HG02938 (cell line): Measurements from ENCODE around the gene IFNA13.

Experiments
- ATAC-seq: cut with Tn5 transposase; IDR thresholded peaks from one replicate; pipeline ENCODE4 v1.9.1; 2021; ENCODE audit warnings: mild to moderate bottlenecking, moderate library complexity; ENCODE audit not compliant: unreplicated experiment

IFNA13 gene

GRCh38 chr9:21362287-21362686 lies 5.6 kb downstream of the IFNA13 start:
- ATAC-seq = no peak

- ATAC-seq = peak; percentile 92
These were observed 10.1 kb downstream of the IFNA13 start for GRCh38 chr9:21357479-21358460.

- ATAC-seq = no peak
These were observed 17.1 kb downstream of the IFNA13 start, which contains the start of gene IFNA6 for GRCh38 chr9:21350787-21351186. Gene IFNA6, minus strand, starts transcription at chr9:21350887. Its CDS starts 0 bp downstream, at chr9:21350887.

GRCh38 chr9:21348430-21348970 lies 19.4 kb downstream of the IFNA13 start:
- no peak for ATAC-seq

GRCh38 chr9:21340735-21341134 lies 27.1 kb downstream of the IFNA13 start:
- no peak for ATAC-seq

- ATAC-seq = no peak
These were observed 31.4 kb downstream of the IFNA13 start for GRCh38 chr9:21336457-21336856.

GRCh38 chr9:21334701-21335632 lies 32.9 kb downstream of the IFNA13 start, which contains the start of gene KLHL9:
Gene KLHL9, minus strand, starts transcription at chr9:21335404. Its CDS starts 545 bp downstream, at chr9:21334859.
- peak; percentile 85 for ATAC-seq

GRCh38 chr9:21333226-21333625 lies 34.6 kb downstream of the IFNA13 start:
- ATAC-seq = no peak

- ATAC-seq = no peak
These were observed 36.0 kb downstream of the IFNA13 start for GRCh38 chr9:21331676-21332402.

GRCh38 chr9:21326526-21327139 lies 41.2 kb downstream of the IFNA13 start:
- peak; percentile 82 for ATAC-seq

GRCh38 chr9:21324047-21324446 lies 43.8 kb downstream of the IFNA13 start:
- ATAC-seq = no peak

GRCh38 chr9:21322911-21323461 lies 44.9 kb downstream of the IFNA13 start:
- no peak for ATAC-seq

- ATAC-seq = no peak
These were observed 47.4 kb downstream of the IFNA13 start for GRCh38 chr9:21320465-21320864.

- peak; percentile 84 for ATAC-seq
These were observed 49.6 kb downstream of the IFNA13 start for GRCh38 chr9:21317956-21318923.
